C4-2B (cell line): Measurements from ENCODE around the gene MOCOS.
A peak's percentile ranks its signal among the peaks of the same experiment; 100 is the strongest.

Source experiments
- H3K27ac ChIP-seq: fragments of 450-650 bp; 2 replicates; pipeline ENCODE4 v1.5.1; 2017
- CTCF ChIP-seq: fragments of 450-650 bp; conservative IDR thresholded peaks from 2 replicates; pipeline ENCODE4 v1.5.1; 2017; ENCODE audit warnings: mild to moderate bottlenecking
- ZFX ChIP-seq: fragments of 450-650 bp; IDR thresholded peaks from 2 replicates; pipeline ENCODE4 v1.6.1; 2017

MOCOS gene

GRCh38 chr18:36274083-36274715 lies 86.9 kb downstream of the MOCOS start:
- no peak overlapping the region for H3K27ac ChIP-seq
- no peak for TF ChIP-seq ZFX
- TF ChIP-seq CTCF, result no peak

DNA sequence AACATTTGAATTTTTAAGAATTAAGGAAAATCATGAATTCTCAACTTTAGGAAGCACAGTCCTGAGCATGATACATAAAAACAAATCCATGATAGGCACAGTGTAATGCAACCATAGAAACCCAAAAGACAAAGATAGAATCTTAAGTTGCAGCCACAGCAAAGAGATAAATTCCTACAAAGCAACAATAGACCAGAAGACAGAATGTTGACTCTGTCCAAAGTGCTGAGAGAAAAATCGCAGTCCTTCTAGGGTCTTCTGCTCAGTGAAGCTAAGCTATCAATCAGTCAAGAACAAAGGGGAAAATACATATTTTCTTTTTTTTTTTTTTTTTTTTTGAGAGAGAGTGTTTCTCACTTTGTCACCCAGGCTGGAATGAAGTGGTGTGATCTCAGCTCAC lies 88.3 kb downstream of the MOCOS start:
- no peak overlapping the region for H3K27ac ChIP-seq
- TF ChIP-seq CTCF, result no peak
- TF ChIP-seq ZFX, result no peak

DNA sequence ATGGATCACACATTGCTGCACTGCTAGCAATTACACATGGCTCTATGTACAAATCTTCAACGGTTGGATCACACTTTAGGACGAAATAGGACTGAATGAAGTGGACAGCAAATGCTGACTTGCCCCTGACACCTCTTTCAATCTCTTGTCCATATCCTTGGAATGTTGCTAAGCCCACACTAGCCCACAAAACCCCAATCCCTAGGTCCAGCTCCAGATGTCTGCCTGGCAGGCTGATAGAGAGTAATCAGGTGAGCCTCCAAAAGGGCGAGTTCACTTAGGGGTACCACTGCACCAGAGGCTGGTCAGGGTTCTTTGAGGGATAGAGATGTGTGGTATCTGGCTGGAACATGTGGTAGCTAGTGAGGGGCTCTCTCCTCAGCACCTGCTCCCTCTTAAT lies 91.7 kb downstream of the MOCOS start:
- no peak for TF ChIP-seq ZFX
- TF ChIP-seq CTCF, result no peak
- no peak overlapping the region for H3K27ac ChIP-seq

GRCh38 chr18:36281936-36282335 lies 94.6 kb downstream of the MOCOS start:
- H3K27ac ChIP-seq, result no peak overlapping the region
- TF ChIP-seq CTCF (no peak), ZFX (no peak)

DNA sequence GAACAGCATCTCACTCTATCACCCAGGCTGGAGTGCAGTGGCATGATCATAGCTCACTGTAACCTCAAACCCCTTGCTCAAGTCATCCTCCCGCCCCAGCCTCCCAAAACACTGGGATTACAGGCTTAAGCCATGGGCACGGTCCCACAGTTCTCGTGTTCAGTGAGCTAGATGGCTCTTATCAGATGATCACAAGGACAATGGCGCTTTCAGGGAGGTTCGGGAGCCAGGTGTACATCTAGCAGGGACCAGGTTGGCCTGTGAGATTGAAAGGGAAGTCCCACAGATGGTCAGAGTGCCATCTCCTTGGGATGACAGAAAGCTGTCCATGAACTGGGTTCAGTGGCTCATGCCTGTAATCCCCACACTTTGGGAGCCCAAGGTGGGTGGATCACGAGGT lies 96.2 kb downstream of the MOCOS start:
- H3K27ac ChIP-seq, result no peak overlapping the region
- no peak for TF ChIP-seq ZFX
- no peak for TF ChIP-seq CTCF

GRCh38 chr18:36284268-36284667 lies 97.0 kb downstream of the MOCOS start:
- TF ChIP-seq CTCF (no peak), ZFX (no peak)
- no peak overlapping the region for H3K27ac ChIP-seq

GRCh38 chr18:36284671-36285295 lies 97.5 kb downstream of the MOCOS start:
- no peak overlapping the region for H3K27ac ChIP-seq
- TF ChIP-seq ZFX (no peak), CTCF (peak; percentile 87)
